MM.1S (cell line): ENCODE measurements around the gene TSPAN15.

Experiments used
- EZH2 ChIP-seq: fragments of 300-600 bp; sonication (generic); optimal IDR thresholded peaks from 2 replicates; pipeline ENCODE3; 2017; ENCODE audit warnings: low read depth, mild to moderate bottlenecking, antibody characterized with exemption, low read length, mixed read lengths
- TF ChIP-seq, protein P1 (sequence below): fragments of 300-600 bp; sonication (generic); IDR thresholded peaks from 2 replicates; pipeline ENCODE4 v1.5.1; 2016; ENCODE audit warnings: antibody characterized with exemption, low read length, mixed read lengths

DNA sequence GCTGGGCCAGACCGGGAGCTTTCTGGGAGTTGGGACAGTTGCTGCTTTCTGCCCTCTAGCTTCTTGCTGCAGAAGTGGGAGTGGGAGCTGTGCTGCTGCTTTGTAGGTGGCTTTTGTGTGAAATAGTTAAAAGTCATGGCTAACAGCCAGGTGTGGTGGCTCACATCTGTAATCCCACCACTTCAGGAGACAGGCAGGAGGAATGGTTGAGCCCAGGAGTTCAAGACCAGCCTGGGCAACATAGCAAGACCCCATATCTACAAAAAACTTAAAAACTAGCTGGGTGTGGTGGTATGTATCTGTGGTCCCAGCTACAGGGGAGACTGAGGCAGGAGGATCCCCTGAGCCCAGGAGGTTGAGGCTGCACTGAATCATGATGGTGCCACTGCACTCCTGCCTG, 48.2 kb upstream of the TSPAN15 start:
- no peak for TF ChIP-seq EZH2
- TF ChIP-seq, protein P1, sequence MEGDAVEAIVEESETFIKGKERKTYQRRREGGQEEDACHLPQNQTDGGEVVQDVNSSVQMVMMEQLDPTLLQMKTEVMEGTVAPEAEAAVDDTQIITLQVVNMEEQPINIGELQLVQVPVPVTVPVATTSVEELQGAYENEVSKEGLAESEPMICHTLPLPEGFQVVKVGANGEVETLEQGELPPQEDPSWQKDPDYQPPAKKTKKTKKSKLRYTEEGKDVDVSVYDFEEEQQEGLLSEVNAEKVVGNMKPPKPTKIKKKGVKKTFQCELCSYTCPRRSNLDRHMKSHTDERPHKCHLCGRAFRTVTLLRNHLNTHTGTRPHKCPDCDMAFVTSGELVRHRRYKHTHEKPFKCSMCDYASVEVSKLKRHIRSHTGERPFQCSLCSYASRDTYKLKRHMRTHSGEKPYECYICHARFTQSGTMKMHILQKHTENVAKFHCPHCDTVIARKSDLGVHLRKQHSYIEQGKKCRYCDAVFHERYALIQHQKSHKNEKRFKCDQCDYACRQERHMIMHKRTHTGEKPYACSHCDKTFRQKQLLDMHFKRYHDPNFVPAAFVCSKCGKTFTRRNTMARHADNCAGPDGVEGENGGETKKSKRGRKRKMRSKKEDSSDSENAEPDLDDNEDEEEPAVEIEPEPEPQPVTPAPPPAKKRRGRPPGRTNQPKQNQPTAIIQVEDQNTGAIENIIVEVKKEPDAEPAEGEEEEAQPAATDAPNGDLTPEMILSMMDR: no peak
